HG02840 (cell line): ENCODE data around the gene EIF3L.

Source experiments
- ATAC-seq: cut with Tn5 transposase; IDR thresholded peaks from one replicate; pipeline ENCODE4 v1.9.1; 2021; ENCODE audit warnings: mild to moderate bottlenecking, moderate library complexity, moderate number of reproducible peaks; ENCODE audit not compliant: unreplicated experiment, low FRiP score

EIF3L gene

GRCh38 chr22:37924386-37925065, 75.3 kb downstream of the EIF3L start:
- no peak for ATAC-seq

GRCh38 chr22:37925330-37925729, 76.1 kb downstream of the EIF3L start:
- no peak for ATAC-seq

- no peak for ATAC-seq
These were observed 76.5 kb downstream of the EIF3L start for GRCh38 chr22:37925767-37926166.

GRCh38 chr22:37926358-37926757, 77.1 kb downstream of the EIF3L start:
- ATAC-seq: no peak

GRCh38 chr22:37926771-37927636, 77.8 kb downstream of the EIF3L start:
- no peak for ATAC-seq

- no peak for ATAC-seq
These were observed 78.4 kb downstream of the EIF3L start for GRCh38 chr22:37927637-37927936.

- ATAC-seq: no peak
These were observed 80.2 kb downstream of the EIF3L start for GRCh38 chr22:37929390-37929789.

- no peak for ATAC-seq
These were observed 81.2 kb downstream of the EIF3L start for GRCh38 chr22:37930270-37930951.

- no peak for ATAC-seq
These were observed 81.8 kb downstream of the EIF3L start for GRCh38 chr22:37930952-37931440.

GRCh38 chr22:37931893-37932389, 82.7 kb downstream of the EIF3L start:
- no peak for ATAC-seq

GRCh38 chr22:37932401-37932800, 83.2 kb downstream of the EIF3L start:
- no peak for ATAC-seq

- ATAC-seq: no peak
These were observed 83.8 kb downstream of the EIF3L start for GRCh38 chr22:37932821-37933578.

GRCh38 chr22:37933711-37934376, 84.6 kb downstream of the EIF3L start:
- ATAC-seq: no peak
